ENCODE measurements around the gene TRDN.

DNA sequence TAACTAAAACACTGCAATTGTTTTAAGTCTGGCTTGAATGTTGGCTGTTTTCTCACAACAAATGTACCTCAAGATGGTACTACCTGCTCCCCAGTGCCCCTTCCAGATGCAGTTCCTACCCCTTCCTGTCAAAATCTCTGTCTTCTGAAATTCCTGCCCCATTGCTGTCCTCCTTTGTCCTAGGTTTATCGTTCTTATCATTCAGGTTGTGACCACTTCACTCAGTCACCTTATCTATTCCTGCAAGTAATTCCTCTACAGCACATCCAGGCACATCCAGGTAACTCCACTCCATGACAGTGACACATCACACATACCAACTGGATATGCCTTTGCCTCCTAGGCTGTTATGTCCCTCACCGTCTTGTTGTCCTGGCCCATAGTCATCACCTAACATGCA lies 90.2 kb downstream of the TRDN start:
- TF ChIP-seq POLR2AphosphoS5 (IDR thresholded peaks at IDR 0.05) (no peak), POLR2A (IDR thresholded peaks at IDR 0.05) (no peak)
